Keratinocyte (primary cell): ENCODE measurements around the gene ICA1L. TPM values are rescaled to one million over a fixed set of nuclear protein-coding genes. Genes with fewer than 3 reads are reported as not detected.

Experiments
- DNase-seq: peaks from one replicate; pipeline ENCODE4 v3.0.0-alpha.2; 2011; ENCODE audit warnings: low read depth, missing footprints, low spot score
- FAIRE-seq: peaks from 2 replicates; lab custom pipeline; 2011; peaks lifted over from hg19 to GRCh38; lab: Jason Lieb, UNC
- H2AFZ ChIP-seq: 2 replicates; pipeline ENCODE4 v1.6.0; 2012; ENCODE audit warnings: low read length, control low read depth, inconsistent platforms; ENCODE audit not compliant: control insufficient read depth
- H3K27ac ChIP-seq: 2 replicates; pipeline ENCODE4 v1.5.1; 2011; ENCODE audit warnings: low read length; ENCODE audit not compliant: control insufficient read depth, insufficient read depth
- H3K27me3 ChIP-seq: 3 replicates; pipeline ENCODE4 v1.6.0; 2011; ENCODE audit warnings: low read length; ENCODE audit not compliant: control insufficient read depth, insufficient read depth; ENCODE audit errors: extremely low read depth
- H3K36me3 ChIP-seq, 2 experiments: 2 replicates in 1 of 2; 3 replicates in 1 of 2; pipeline ENCODE4 v1.5.1; 2011; ENCODE audit warnings: low read length in 2 of 2, mild to moderate bottlenecking in 1 of 2; ENCODE audit not compliant: control insufficient read depth in 2 of 2, insufficient read depth in 2 of 2; ENCODE audit errors: extremely low read depth in 1 of 2
- H3K4me1 ChIP-seq: 3 replicates; pipeline ENCODE4 v1.5.1; 2011; ENCODE audit warnings: low read length; ENCODE audit not compliant: control insufficient read depth, insufficient read depth; ENCODE audit errors: extremely low read depth
- H3K4me2 ChIP-seq: 3 replicates; pipeline ENCODE4 v1.6.0; 2011; ENCODE audit warnings: low read depth, low read length; ENCODE audit not compliant: control insufficient read depth, insufficient read depth; ENCODE audit errors: extremely low read depth
- H3K4me3 ChIP-seq, 3 experiments: fragments of 200-600 bp in 1 of 3; sonication (generic) in 1 of 3; 2 replicates in 2 of 3; 3 replicates in 1 of 3; pipeline ENCODE4 v1.5.1; 2011 to 2016; ENCODE audit warnings: low read length in 3 of 3, mild to moderate bottlenecking in 3 of 3, control low read depth in 2 of 3, inconsistent platforms in 1 of 3, low read depth in 1 of 3, mixed read lengths in 1 of 3, mixed run types in 1 of 3, moderate library complexity in 1 of 3; ENCODE audit not compliant: control insufficient read depth in 2 of 3, insufficient read depth in 2 of 3; ENCODE audit errors: extremely low read depth in 1 of 3
- H3K79me2 ChIP-seq: 2 replicates; pipeline ENCODE4 v1.6.0; 2012; ENCODE audit warnings: low read length; ENCODE audit not compliant: control insufficient read depth, insufficient read depth
- H3K9ac ChIP-seq: 3 replicates; pipeline ENCODE4 v1.6.0; 2011; ENCODE audit warnings: low read length; ENCODE audit not compliant: control insufficient read depth, insufficient read depth; ENCODE audit errors: extremely low read depth
- H3K9me1 ChIP-seq: 3 replicates; pipeline ENCODE4 v1.6.0; 2011; ENCODE audit warnings: low read length; ENCODE audit not compliant: control insufficient read depth, insufficient read depth; ENCODE audit errors: extremely low read depth
- H3K9me3 ChIP-seq: 2 replicates; pipeline ENCODE4 v1.5.1; 2012; ENCODE audit warnings: low read depth, low read length; ENCODE audit not compliant: control insufficient read depth
- H4K20me1 ChIP-seq: 3 replicates; pipeline ENCODE4 v1.6.0; 2011; ENCODE audit warnings: low read length; ENCODE audit not compliant: control insufficient read depth, insufficient read depth; ENCODE audit errors: extremely low read depth
- EZH2 ChIP-seq: IDR thresholded peaks from one replicate; pipeline ENCODE4 v1.6.1; 2012; ENCODE audit warnings: inconsistent platforms, mild to moderate bottlenecking, low read length, moderate library complexity
- dilution Hi-C: fragments of 300-500 bp; cut with MboI; formaldehyde crosslinking; loops from one replicate; pipeline ENCODE4 v1.7.0; 2020; ENCODE audit warnings: low sequenced_read_pairs; ENCODE audit not compliant: extremely low pct_ligation_motif_present
- polyA plus RNA-seq, 5 experiments: library from polyadenylated mRNA; depleted of rRNA in 3 of 5; stranded (reverse) in 3 of 5; stranded (forward) in 1 of 5; unstranded in 1 of 5; fragments of >200 nt; gene quantifications; 1 replicate in 1 of 5; 2 replicates in 3 of 5; 3 replicates in 1 of 5; pipeline versions ENCODE4 v1.2.1 to v1.2.3, GENCODE V29; 2011 to 2012; ENCODE audit warnings: missing spikeins in 2 of 5, low read depth in 1 of 5, low replicate concordance in 1 of 5
- TF ChIP-seq, protein P1 (sequence below), 3 experiments: IDR thresholded peaks in 1 of 3; conservative IDR thresholded peaks in 1 of 3; optimal IDR thresholded peaks in 1 of 3; 2 replicates in 2 of 3; 3 replicates in 1 of 3; pipeline versions ENCODE3 to v1.5.1; 2011; ENCODE audit warnings: low read length in 3 of 3, mild to moderate bottlenecking in 3 of 3, moderate library complexity in 2 of 3, control low read depth in 1 of 3, inconsistent platforms in 1 of 3; ENCODE audit not compliant: insufficient read depth in 2 of 3; ENCODE audit errors: extremely low read depth in 1 of 3

Gene ICA1L
- polyA plus RNA-seq, 1 donor (not counting 4 experiments of a cell fraction or from before 2014, with no cell fraction given), result 2.2 TPM

- Histone ChIP-seq H2AFZ (no peak overlapping the region), H3K79me2 (no peaks in the 10 kb centered on the region), H4K20me1 (no peaks in the 10 kb centered on the region), H3K4me1 (no peaks in the 10 kb centered on the region), H3K9ac (no peak overlapping the region), H3K27me3 (no peaks in the 10 kb centered on the region), H3K4me2 (no peak overlapping the region), H3K9me1 (no peaks in the 10 kb centered on the region), H3K9me3 (no peaks in the 10 kb centered on the region), H3K36me3 (no peaks in the 10 kb centered on the region), H3K4me3 (no peak overlapping the region), H3K27ac (no peak overlapping the region)
- FAIRE-seq, result no peak
- dilution Hi-C loops, result no loop called here
- no peak for DNase-seq
- no peak for TF ChIP-seq EZH2
- TF ChIP-seq, protein P1, sequence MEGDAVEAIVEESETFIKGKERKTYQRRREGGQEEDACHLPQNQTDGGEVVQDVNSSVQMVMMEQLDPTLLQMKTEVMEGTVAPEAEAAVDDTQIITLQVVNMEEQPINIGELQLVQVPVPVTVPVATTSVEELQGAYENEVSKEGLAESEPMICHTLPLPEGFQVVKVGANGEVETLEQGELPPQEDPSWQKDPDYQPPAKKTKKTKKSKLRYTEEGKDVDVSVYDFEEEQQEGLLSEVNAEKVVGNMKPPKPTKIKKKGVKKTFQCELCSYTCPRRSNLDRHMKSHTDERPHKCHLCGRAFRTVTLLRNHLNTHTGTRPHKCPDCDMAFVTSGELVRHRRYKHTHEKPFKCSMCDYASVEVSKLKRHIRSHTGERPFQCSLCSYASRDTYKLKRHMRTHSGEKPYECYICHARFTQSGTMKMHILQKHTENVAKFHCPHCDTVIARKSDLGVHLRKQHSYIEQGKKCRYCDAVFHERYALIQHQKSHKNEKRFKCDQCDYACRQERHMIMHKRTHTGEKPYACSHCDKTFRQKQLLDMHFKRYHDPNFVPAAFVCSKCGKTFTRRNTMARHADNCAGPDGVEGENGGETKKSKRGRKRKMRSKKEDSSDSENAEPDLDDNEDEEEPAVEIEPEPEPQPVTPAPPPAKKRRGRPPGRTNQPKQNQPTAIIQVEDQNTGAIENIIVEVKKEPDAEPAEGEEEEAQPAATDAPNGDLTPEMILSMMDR (optimal IDR thresholded peaks at IDR 0.05 in 1 of 3, IDR thresholded peaks at IDR 0.05 in 1 of 3, conservative IDR thresholded peaks at IDR 0.05 in 1 of 3; ENCODE audit: extremely low read depth in 1 of 3, insufficient read depth in 2 of 3, low read length in 3 of 3), result no peak
These were observed 84.7 kb downstream of the ICA1L start for GRCh38 chr2:202786842-202787241.

DNA sequence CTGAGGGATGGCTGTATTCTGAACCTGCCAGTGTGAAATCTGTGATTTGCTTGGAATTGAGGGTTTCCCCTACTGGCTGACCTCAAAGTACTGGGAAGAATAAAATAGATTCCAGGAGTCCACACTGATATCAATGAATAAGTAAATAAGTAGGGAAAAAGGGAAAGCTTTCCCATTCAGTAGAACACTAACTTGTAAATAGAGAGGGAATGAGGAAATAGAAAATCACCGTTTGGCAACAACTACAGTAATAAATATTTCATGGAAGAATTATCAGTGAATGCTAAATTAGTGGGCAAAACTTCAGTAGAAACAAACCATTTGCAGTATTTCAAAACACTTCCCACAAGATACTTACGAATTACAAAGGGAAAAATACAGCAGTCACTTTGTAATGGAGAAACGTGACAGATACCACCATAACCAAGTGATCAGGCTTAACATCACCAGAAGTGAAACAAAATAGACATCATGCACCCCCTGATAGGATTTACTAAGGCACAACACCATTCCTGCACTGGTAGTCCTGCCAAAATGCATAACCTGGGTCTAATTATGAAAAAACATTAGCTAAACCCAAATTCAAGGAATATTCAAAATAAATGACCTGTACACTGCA lies 88.5 kb downstream of the ICA1L start:
- DNase-seq (no peak), FAIRE-seq (no peak)
- TF ChIP-seq, protein P1 (optimal IDR thresholded peaks at IDR 0.05 in 1 of 3, IDR thresholded peaks at IDR 0.05 in 1 of 3, conservative IDR thresholded peaks at IDR 0.05 in 1 of 3; ENCODE audit: extremely low read depth in 1 of 3, insufficient read depth in 2 of 3, low read length in 3 of 3), result no peak
- no peak for TF ChIP-seq EZH2
- H3K9me3 ChIP-seq, result no peaks in the 10 kb centered on the region
- H3K36me3 ChIP-seq, result no peaks in the 10 kb centered on the region
- H3K4me2 ChIP-seq, result no peak overlapping the region
- H3K79me2 ChIP-seq, result no peaks in the 10 kb centered on the region
- no peak overlapping the region for H3K4me3 ChIP-seq
- no peaks in the 10 kb centered on the region for H3K9me1 ChIP-seq
- H4K20me1 ChIP-seq, result no peaks in the 10 kb centered on the region
- no peak overlapping the region for H3K9ac ChIP-seq
- dilution Hi-C loops, result no loop called here
- no peaks in the 10 kb centered on the region for H3K27me3 ChIP-seq
- H2AFZ ChIP-seq, result no peak overlapping the region
- peaks cover 10% of the 10 kb centered on the region for H3K4me1 ChIP-seq
- no peak overlapping the region for H3K27ac ChIP-seq
